ENCODE data around the gene SH3GL3. TPM values are rescaled to one million over a fixed set of nuclear protein-coding genes. Genes with fewer than 3 reads are reported as not detected.

Gene SH3GL3
- total and polyA plus RNA-seq, 2 of the 13 experiments (the other 11 are each of a cell fraction or from before 2014, with no cell fraction given), result not detected

DNA sequence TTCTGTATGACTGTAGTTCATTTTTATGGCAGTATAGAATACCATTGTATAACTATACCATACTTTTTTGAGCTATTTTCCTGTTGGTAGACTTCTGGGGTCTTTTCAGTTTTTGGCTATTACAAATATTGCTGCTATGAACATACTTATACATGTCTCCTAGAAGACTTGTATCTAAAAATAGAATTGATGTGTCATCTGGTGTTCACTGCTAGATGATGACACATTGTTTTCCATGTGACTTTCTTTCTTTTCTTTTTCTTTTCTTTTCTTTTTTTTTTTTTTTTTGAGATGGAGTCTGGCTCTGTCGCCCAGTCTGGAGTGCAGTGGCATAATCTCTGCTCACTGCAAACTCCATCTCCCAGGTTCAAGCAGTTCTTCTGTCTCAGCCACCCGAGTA, 69.8 kb downstream of the SH3GL3 start:
- no peak overlapping the region for H3K9ac ChIP-seq (ENCODE audit: insufficient read depth, low read depth, low read length)
- WGBS (ENCODE audit: low lambda C conversion rate), result 19% methylated on average over 2 of the region's 2 CpGs
- H3K79me2 ChIP-seq (ENCODE audit: insufficient read depth, low read length), result no peaks in the 10 kb centered on the region
- no peak overlapping the region for H3K4me3 ChIP-seq (replicated peaks in 1 of 3; ENCODE audit: insufficient read depth in 1 of 3, low read depth in 2 of 3, low read length in 3 of 3)
- FAIRE-seq, result no peak
- no peaks in the 10 kb centered on the region for H3K36me3 ChIP-seq (replicated peaks in 1 of 2; ENCODE audit: control insufficient read depth in 1 of 2, insufficient read depth in 2 of 2, low read length in 2 of 2)
- H3K4me2 ChIP-seq (ENCODE audit: low read depth, low read length), result no peak overlapping the region
- peaks cover 0 to 3% of the 10 kb centered on the region in 2 experiments; a peak in 1 of 5 replicates for H3K27me3 ChIP-seq (ENCODE audit: control insufficient read depth in 1 of 2, insufficient read depth in 2 of 2, low read length in 2 of 2)
- no peak for DNase-seq (ENCODE audit: low spot score)
- in situ Hi-C loops (cut with HindIII; ENCODE audit: extremely low pct_ligation_motif_present, low pct_unique_long_range_greater_than_20kb) (no loop called here), intact Hi-C loops (cut with micrococcal nuclease; ENCODE audit: unreplicated experiment) (no loop called here)
- ChIA-PET CTCF (ENCODE audit: low intra/inter-chr PET ratio, low total read pairs) (no interaction called here), POLR2A (no interaction called here)
- H3K4me1 ChIP-seq (ENCODE audit: insufficient read depth, low read length), result no peaks in the 10 kb centered on the region
- no peak overlapping the region for H2AFZ ChIP-seq (ENCODE audit: low read length)
- no TSS peak for BruUV-seq (replicated peaks)
- H4K20me1 ChIP-seq (ENCODE audit: insufficient read depth, low read length), result no peaks in the 10 kb centered on the region
- no peaks in the 10 kb centered on the region for H3K9me3 ChIP-seq (ENCODE audit: low read length)
- ATAC-seq, result no peak
- TF ChIP-seq, protein P1, sequence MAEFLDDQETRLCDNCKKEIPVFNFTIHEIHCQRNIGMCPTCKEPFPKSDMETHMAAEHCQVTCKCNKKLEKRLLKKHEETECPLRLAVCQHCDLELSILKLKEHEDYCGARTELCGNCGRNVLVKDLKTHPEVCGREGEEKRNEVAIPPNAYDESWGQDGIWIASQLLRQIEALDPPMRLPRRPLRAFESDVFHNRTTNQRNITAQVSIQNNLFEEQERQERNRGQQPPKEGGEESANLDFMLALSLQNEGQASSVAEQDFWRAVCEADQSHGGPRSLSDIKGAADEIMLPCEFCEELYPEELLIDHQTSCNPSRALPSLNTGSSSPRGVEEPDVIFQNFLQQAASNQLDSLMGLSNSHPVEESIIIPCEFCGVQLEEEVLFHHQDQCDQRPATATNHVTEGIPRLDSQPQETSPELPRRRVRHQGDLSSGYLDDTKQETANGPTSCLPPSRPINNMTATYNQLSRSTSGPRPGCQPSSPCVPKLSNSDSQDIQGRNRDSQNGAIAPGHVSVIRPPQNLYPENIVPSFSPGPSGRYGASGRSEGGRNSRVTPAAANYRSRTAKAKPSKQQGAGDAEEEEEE (CRISPR knock-in tag; IDR thresholded peaks at IDR 0.05; ENCODE audit: borderline replicate concordance), result no peak
- TF ChIP-seq, protein P2, sequence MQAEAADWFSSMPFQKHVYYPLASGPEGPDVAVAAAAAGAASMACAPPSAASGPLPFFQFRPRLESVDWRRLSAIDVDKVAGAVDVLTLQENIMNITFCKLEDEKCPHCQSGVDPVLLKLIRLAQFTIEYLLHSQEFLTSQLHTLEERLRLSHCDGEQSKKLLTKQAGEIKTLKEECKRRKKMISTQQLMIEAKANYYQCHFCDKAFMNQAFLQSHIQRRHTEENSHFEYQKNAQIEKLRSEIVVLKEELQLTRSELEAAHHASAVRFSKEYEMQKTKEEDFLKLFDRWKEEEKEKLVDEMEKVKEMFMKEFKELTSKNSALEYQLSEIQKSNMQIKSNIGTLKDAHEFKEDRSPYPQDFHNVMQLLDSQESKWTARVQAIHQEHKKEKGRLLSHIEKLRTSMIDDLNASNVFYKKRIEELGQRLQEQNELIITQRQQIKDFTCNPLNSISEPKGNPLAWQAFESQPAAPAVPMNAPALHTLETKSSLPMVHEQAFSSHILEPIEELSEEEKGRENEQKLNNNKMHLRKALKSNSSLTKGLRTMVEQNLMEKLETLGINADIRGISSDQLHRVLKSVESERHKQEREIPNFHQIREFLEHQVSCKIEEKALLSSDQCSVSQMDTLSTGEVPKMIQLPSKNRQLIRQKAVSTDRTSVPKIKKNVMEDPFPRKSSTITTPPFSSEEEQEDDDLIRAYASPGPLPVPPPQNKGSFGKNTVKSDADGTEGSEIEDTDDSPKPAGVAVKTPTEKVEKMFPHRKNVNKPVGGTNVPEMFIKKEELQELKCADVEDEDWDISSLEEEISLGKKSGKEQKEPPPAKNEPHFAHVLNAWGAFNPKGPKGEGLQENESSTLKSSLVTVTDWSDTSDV (CRISPR knock-in tag; IDR thresholded peaks at IDR 0.05), result no peak
- TF ChIP-seq ZNF768 (CRISPR knock-in tag; IDR thresholded peaks at IDR 0.05), result no peak
- no peak for TF ChIP-seq MED13 (CRISPR knock-in tag; IDR thresholded peaks at IDR 0.05)
- TF ChIP-seq ZBTB3 (CRISPR knock-in tag; IDR thresholded peaks at IDR 0.05; ENCODE audit: borderline replicate concordance, low read depth), result no peak
- no peak for TF ChIP-seq SMC3 (IDR thresholded peaks at IDR 0.05; ENCODE audit: low read length)
- TF ChIP-seq EZH2 (conservative IDR thresholded peaks at IDR 0.05; ENCODE audit: low read depth, low read length), result no peak
- no peak for TF ChIP-seq JARID2 (CRISPR knock-in tag; IDR thresholded peaks at IDR 0.05; ENCODE audit: insufficient replicate concordance)
- no peak for TF ChIP-seq NFE2L2 (IDR thresholded peaks at IDR 0.05; ENCODE audit: low read length)
- no peak for TF ChIP-seq ZNF326 (CRISPR knock-in tag; IDR thresholded peaks at IDR 0.05; ENCODE audit: borderline replicate concordance)
- TF ChIP-seq, protein P3, sequence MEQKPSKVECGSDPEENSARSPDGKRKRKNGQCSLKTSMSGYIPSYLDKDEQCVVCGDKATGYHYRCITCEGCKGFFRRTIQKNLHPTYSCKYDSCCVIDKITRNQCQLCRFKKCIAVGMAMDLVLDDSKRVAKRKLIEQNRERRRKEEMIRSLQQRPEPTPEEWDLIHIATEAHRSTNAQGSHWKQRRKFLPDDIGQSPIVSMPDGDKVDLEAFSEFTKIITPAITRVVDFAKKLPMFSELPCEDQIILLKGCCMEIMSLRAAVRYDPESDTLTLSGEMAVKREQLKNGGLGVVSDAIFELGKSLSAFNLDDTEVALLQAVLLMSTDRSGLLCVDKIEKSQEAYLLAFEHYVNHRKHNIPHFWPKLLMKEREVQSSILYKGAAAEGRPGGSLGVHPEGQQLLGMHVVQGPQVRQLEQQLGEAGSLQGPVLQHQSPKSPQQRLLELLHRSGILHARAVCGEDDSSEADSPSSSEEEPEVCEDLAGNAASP (CRISPR knock-in tag; IDR thresholded peaks at IDR 0.05; ENCODE audit: borderline replicate concordance), result no peak
- no peak for TF ChIP-seq ATF7-NPFF (CRISPR knock-in tag; IDR thresholded peaks at IDR 0.05; ENCODE audit: low read depth)
- TF ChIP-seq, protein P4, sequence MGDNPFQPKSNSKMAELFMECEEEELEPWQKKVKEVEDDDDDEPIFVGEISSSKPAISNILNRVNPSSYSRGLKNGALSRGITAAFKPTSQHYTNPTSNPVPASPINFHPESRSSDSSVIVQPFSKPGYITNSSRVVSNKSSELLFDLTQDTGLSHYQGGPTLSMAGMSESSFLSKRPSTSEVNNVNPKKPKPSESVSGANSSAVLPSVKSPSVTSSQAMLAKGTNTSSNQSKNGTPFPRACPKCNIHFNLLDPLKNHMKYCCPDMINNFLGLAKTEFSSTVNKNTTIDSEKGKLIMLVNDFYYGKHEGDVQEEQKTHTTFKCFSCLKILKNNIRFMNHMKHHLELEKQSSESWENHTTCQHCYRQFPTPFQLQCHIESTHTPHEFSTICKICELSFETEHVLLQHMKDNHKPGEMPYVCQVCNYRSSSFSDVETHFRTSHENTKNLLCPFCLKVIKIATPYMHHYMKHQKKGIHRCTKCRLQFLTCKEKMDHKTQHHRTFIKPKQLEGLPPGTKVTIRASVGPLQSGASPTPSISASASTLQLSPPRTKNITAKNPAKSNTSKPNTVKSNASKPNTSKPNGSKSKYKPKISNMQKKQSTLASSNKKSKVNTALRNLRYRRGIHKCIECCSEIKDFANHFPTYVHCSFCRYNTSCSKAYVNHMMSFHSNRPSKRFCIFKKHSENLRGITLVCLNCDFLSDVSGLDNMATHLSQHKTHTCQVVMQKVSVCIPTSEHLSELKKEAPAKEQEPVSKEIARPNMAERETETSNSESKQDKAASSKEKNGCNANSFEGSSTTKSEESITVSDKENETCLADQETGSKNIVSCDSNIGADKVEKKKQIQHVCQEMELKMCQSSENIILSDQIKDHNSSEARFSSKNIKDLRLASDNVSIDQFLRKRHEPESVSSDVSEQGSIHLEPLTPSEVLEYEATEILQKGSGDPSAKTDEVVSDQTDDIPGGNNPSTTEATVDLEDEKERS (CRISPR knock-in tag; IDR thresholded peaks at IDR 0.05), result no peak
- no peak for TF ChIP-seq ZNF530 (CRISPR knock-in tag; IDR thresholded peaks at IDR 0.05; ENCODE audit: low read depth)
- no peak for TF ChIP-seq PITX1 (CRISPR knock-in tag; IDR thresholded peaks at IDR 0.05)
- no peak for TF ChIP-seq PPARG (CRISPR knock-in tag; conservative IDR thresholded peaks at IDR 0.05)
- no peak for TF ChIP-seq IRF2 (CRISPR knock-in tag; IDR thresholded peaks at IDR 0.05)
- TF ChIP-seq MATR3 (CRISPR knock-in tag; IDR thresholded peaks at IDR 0.05), result no peak
- H3K27ac ChIP-seq (ENCODE audit: extremely low read length, insufficient read depth, low read length), result no peak overlapping the region

Data from HepG2 (cell line).